ENCODE results near the gene KRTAP1-5. TPM values are rescaled to one million over a fixed set of nuclear protein-coding genes. Genes with fewer than 3 reads are reported as not detected.

Gene KRTAP1-5
- polyA plus RNA-seq, 1 of the 3 experiments (the other 2 are of a cell fraction) = not detected

DNA sequence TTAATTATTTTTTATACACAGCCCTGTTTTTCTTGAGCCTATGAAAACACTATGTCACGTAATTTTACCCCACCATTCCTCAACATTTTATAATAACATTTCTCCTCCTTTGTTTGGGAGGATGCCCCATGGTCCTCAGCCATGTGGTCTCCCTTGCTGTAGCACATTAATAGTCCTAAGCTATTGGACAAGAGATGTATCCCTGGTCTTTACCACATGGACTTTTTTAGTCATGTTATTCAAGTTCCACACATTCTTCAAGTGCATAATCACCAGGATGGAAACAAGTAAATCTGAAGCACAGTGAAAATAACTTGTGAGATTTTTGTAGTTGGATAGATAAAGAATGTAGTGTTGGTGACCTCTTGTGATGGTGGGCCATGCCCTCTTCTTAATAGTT, 35.0 kb upstream of the KRTAP1-5 start:
- peaks cover 30% of the 10 kb centered on the region for H3F3A ChIP-seq (replicated peaks; ENCODE audit: insufficient read depth)
- no peaks in the 10 kb centered on the region for H3K36me3 ChIP-seq (replicated peaks in 1 of 2; ENCODE audit: control insufficient read depth in 1 of 2, insufficient read depth in 2 of 2, low read length in 1 of 2)
- no peaks in the 10 kb centered on the region for H3K9me2 ChIP-seq
- POLR2A ChIA-PET = no interaction called here
- H3K27me3 ChIP-seq (ENCODE audit: insufficient read depth) = no peaks in the 10 kb centered on the region
- peaks cover 0 to 22% of the 10 kb centered on the region in 2 experiments; a peak in 2 of 4 replicates for H3K4me1 ChIP-seq (ENCODE audit: control insufficient read depth in 1 of 2, insufficient read depth in 2 of 2, low read depth in 1 of 2, low read length in 1 of 2)
- H3K4me3 ChIP-seq (ENCODE audit: low read depth in 2 of 2, low read length in 1 of 2) = no peak overlapping the region
- no peaks in the 10 kb centered on the region for H3K79me2 ChIP-seq (ENCODE audit: insufficient read depth)
- WGBS (ENCODE audit: low lambda C conversion rate) = 50% methylated on average over 1 of the region's 1 CpG
- H3K27ac ChIP-seq (ENCODE audit: low read depth in 2 of 2, low read length in 1 of 2) = peak overlapping the region; percentile 60 to 62; a peak in 3 of 4 replicates
- H4K20me1 ChIP-seq (ENCODE audit: insufficient read depth) = no peaks in the 10 kb centered on the region
- H3K9ac ChIP-seq = no peak overlapping the region
- no peaks in the 10 kb centered on the region for H3K9me3 ChIP-seq
- TF ChIP-seq CTCF (IDR thresholded peaks at IDR 0.05) (peak; percentile 30), TEAD4 (IDR thresholded peaks at IDR 0.05; ENCODE audit: borderline replicate concordance, insufficient read depth) (0 out of 2 replicates have a peak, but pooled peaks have one; percentile 47), EP300 (IDR thresholded peaks at IDR 0.05; ENCODE audit: borderline replicate concordance in 1 of 2, low read depth in 1 of 2, low read length in 1 of 2) (peak in 1 of 2 experiments; percentile 49; a peak in 1 of 4 replicates), TCF12 (IDR thresholded peaks at IDR 0.05) (peak; percentile 64), CHD2 (IDR thresholded peaks at IDR 0.05; ENCODE audit: low read length, partially characterized antibody) (no peak), FOSL2 (IDR thresholded peaks at IDR 0.05; ENCODE audit: borderline replicate concordance, low read depth) (peak; percentile 68; the same call in 1 of the 2 replicates), MAX (IDR thresholded peaks at IDR 0.05; ENCODE audit: low read depth) (peak; percentile 97), JUND (IDR thresholded peaks at IDR 0.05) (peak; percentile 60), GATA2 (CRISPR knock-in tag; IDR thresholded peaks at IDR 0.05) (no peak)
- H2AFZ ChIP-seq (ENCODE audit: low read depth) = no peak overlapping the region
- DNase-seq = no peak
- H3K4me2 ChIP-seq = no peak overlapping the region
- CTCF ChIA-PET = no interaction called here

DNA sequence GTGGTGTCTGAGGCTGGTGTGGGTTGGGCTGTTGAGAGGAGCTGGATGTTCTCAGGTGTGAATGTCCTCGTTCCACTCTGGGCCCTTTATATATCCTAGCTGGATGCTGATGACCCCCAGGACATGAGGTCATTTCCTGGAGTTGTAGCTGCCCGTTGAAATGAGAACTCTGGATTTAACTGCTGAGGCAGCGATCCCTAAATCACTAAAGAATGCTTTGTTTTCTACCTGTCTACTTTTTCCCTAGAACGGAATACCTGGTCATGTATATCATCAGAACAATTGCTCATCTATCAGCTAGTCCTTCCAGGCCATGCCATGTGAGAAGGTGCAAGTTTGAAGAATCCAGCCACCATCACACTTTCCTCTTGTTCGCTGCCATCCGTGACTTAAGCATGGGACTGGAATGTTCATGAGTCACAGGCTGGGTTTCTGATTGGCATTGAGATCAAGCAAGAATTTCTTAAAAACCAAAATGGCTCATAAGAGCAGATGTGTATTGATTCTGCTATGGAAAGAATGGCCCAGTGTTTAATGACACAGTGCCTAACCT, 33.1 kb upstream of the KRTAP1-5 start, which contains the start of gene KRTAP2-3:
Gene KRTAP2-3, minus strand, starts transcription at position 63 of the 553 bp plus-strand sequence. CDS start 64 bp downstream, outside the sequence.
- POLR2A ChIA-PET = no interaction called here
- no peak for TF ChIP-seq FOXM1 (IDR thresholded peaks at IDR 0.05; ENCODE audit: low read depth)
- no peak for TF ChIP-seq CTCF (IDR thresholded peaks at IDR 0.05)
- no peak; the same call in 1 of the 2 replicates for TF ChIP-seq TAF1 (IDR thresholded peaks at IDR 0.05; ENCODE audit: borderline replicate concordance, low read depth, low read length)
- TF ChIP-seq RXRA (IDR thresholded peaks at IDR 0.05; ENCODE audit: borderline replicate concordance, low read depth) = peak; percentile 13; the same call in 1 of the 2 replicates
- peak in 1 of 2 experiments; percentile 76; a peak in 2 of 4 replicates for TF ChIP-seq EP300 (IDR thresholded peaks at IDR 0.05; ENCODE audit: borderline replicate concordance in 1 of 2, low read depth in 1 of 2, low read length in 1 of 2)
- peak; percentile 27; the same call in 1 of the 2 replicates for TF ChIP-seq POLR2AphosphoS5 (IDR thresholded peaks at IDR 0.05; ENCODE audit: low read depth, low read length)
- TF ChIP-seq, protein P1, sequence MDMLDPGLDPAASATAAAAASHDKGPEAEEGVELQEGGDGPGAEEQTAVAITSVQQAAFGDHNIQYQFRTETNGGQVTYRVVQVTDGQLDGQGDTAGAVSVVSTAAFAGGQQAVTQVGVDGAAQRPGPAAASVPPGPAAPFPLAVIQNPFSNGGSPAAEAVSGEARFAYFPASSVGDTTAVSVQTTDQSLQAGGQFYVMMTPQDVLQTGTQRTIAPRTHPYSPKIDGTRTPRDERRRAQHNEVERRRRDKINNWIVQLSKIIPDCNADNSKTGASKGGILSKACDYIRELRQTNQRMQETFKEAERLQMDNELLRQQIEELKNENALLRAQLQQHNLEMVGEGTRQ (IDR thresholded peaks at IDR 0.05; ENCODE audit: borderline replicate concordance, low read depth, low read length) = no peak
- TF ChIP-seq PBX3 (IDR thresholded peaks at IDR 0.05) = peak; percentile 81
- no peak for TF ChIP-seq FOXJ3 (CRISPR knock-in tag; IDR thresholded peaks at IDR 0.05)
- peak; percentile 94 for TF ChIP-seq TEAD4 (IDR thresholded peaks at IDR 0.05; ENCODE audit: borderline replicate concordance, insufficient read depth)
- TF ChIP-seq TCF12 (IDR thresholded peaks at IDR 0.05) = peak; percentile 87
- no peak for TF ChIP-seq MXI1 (IDR thresholded peaks at IDR 0.05; ENCODE audit: low read depth, low read length)
- TF ChIP-seq NFIC (IDR thresholded peaks at IDR 0.05; ENCODE audit: borderline replicate concordance) = peak; percentile 52; the same call in 1 of the 2 replicates
- peak; percentile 91 for TF ChIP-seq MAX (IDR thresholded peaks at IDR 0.05; ENCODE audit: low read depth)

More for the DNA sequence above, 33.1 kb upstream of the KRTAP1-5 start, which contains the start of gene KRTAP2-3:
- DNase-seq = no peak
- Histone ChIP-seq H3K4me3 (ENCODE audit: low read depth in 2 of 2, low read length in 1 of 2) (no peak within 1 kb of the TSS), H3K9me3 (no peaks in the 10 kb centered on the region), H3K36me3 (replicated peaks in 1 of 2; ENCODE audit: control insufficient read depth in 1 of 2, insufficient read depth in 2 of 2, low read length in 1 of 2) (no peaks in the 10 kb centered on the region), H3K4me1 (ENCODE audit: control insufficient read depth in 1 of 2, insufficient read depth in 2 of 2, low read depth in 1 of 2, low read length in 1 of 2) (peaks cover 0 to 22% of the 10 kb centered on the region in 2 experiments; a peak in 2 of 4 replicates), H3K9ac (no peak within 1 kb of the TSS), H3K79me2 (ENCODE audit: insufficient read depth) (no peaks in the 10 kb centered on the region), H2AFZ (ENCODE audit: low read depth) (no peak within 1 kb of the TSS), H3K27ac (ENCODE audit: low read depth in 2 of 2, low read length in 1 of 2) (peak within 1 kb of the TSS in 1 of 2 experiments; percentile 62; a peak in 3 of 4 replicates), H4K20me1 (ENCODE audit: insufficient read depth) (no peaks in the 10 kb centered on the region), H3K4me2 (peak within 1 kb of the TSS; percentile 51), H3K9me2 (no peaks in the 10 kb centered on the region), H3F3A (replicated peaks; ENCODE audit: insufficient read depth) (peaks cover 30% of the 10 kb centered on the region), H3K27me3 (ENCODE audit: insufficient read depth) (no peaks in the 10 kb centered on the region)
- CTCF ChIA-PET = no interaction called here
- WGBS (ENCODE audit: low lambda C conversion rate) = 17% methylated on average over 6 of the region's 6 CpGs

Data from SK-N-SH (cell line).